DND-41 (cell line): ENCODE results near the gene NHLRC2.

Experiments
- CTCF ChIP-seq: IDR thresholded peaks from 2 replicates; pipeline ENCODE4 v1.5.1; 2012; ENCODE audit warnings: borderline replicate concordance, low read length, moderate library complexity, mild to moderate bottlenecking; ENCODE audit not compliant: poor library complexity, severe bottlenecking; ENCODE audit errors: extremely low read depth
- EZH2 ChIP-seq: IDR thresholded peaks from 3 replicates; pipeline ENCODE4 v1.6.1; 2012; ENCODE audit warnings: borderline replicate concordance, low read depth, mild to moderate bottlenecking, moderate library complexity, low read length, inconsistent platforms; ENCODE audit not compliant: severe bottlenecking

- TF ChIP-seq CTCF (no peak), EZH2 (no peak)
These were observed 83.3 kb downstream of the NHLRC2 start for GRCh38 chr10:113937756-113938155.
